CD14-positive monocyte (primary cell): ENCODE measurements around the gene NCAM1. TPM values are rescaled to one million over a fixed set of nuclear protein-coding genes. Genes with fewer than 3 reads are reported as not detected.

Experiments used
- DNase-seq, 3 donors: peaks; one replicate each; pipeline ENCODE4 v3.0.0-alpha.2; 2011 to 2022
- H2AFZ ChIP-seq: 2 replicates; pipeline ENCODE4 v1.6.0; 2012; ENCODE audit warnings: mild to moderate bottlenecking, low read depth, low read length, inconsistent platforms; ENCODE audit not compliant: insufficient read depth, poor library complexity, severe bottlenecking
- H3K27ac ChIP-seq, 2 donors: 1 replicate in 1 of 2; 2 replicates in 1 of 2; pipeline ENCODE4 v1.5.1; 2012 to 2013; ENCODE audit warnings: low read length in 2 of 2, control low read depth in 1 of 2, inconsistent platforms in 1 of 2, low read depth in 1 of 2, mild to moderate bottlenecking in 1 of 2
- H3K27me3 ChIP-seq, 2 donors: one replicate each; pipeline versions ENCODE4 v1.6.0 to v1.6.1; 2011 to 2013; ENCODE audit warnings: low read length in 2 of 2; ENCODE audit not compliant: control insufficient read depth in 2 of 2, insufficient read depth in 2 of 2
- H3K36me3 ChIP-seq, 2 donors: replicated peaks in 1 of 2; 1 replicate in 1 of 2; 2 replicates in 1 of 2; pipeline versions ENCODE4 v1.5.1 to v1.6.1; 2012 to 2013; ENCODE audit warnings: low read length in 2 of 2, control low read depth in 1 of 2, inconsistent platforms in 1 of 2, mild to moderate bottlenecking in 1 of 2; ENCODE audit not compliant: insufficient read depth in 2 of 2, control insufficient read depth in 1 of 2
- H3K4me1 ChIP-seq, 2 donors: 1 replicate in 1 of 2; 2 replicates in 1 of 2; pipeline versions ENCODE4 v1.5.1 to v1.6.1; 2012 to 2013; ENCODE audit warnings: low read length in 2 of 2, control low read depth in 1 of 2, inconsistent platforms in 1 of 2, mild to moderate bottlenecking in 1 of 2, moderate library complexity in 1 of 2; ENCODE audit not compliant: insufficient read depth in 2 of 2, control insufficient read depth in 1 of 2
- H3K4me2 ChIP-seq: replicated peaks from 2 replicates; pipeline ENCODE3; 2012; ENCODE audit warnings: low read length, moderate library complexity, mild to moderate bottlenecking; ENCODE audit not compliant: poor library complexity, severe bottlenecking; ENCODE audit errors: extremely low read depth
- H3K4me3 ChIP-seq, 3 experiments: fragments of 200-600 bp in 1 of 3; sonication (generic) in 1 of 3; replicated peaks in 1 of 3; 1 replicate in 2 of 3; 2 replicates in 1 of 3; pipeline ENCODE4 v1.5.1; 2011 to 2013; ENCODE audit warnings: low read length in 3 of 3, mild to moderate bottlenecking in 3 of 3, control low read depth in 2 of 3, low read depth in 2 of 3, inconsistent platforms in 1 of 3, moderate library complexity in 1 of 3
- H3K79me2 ChIP-seq: 2 replicates; pipeline ENCODE4 v1.6.0; 2012; ENCODE audit warnings: mild to moderate bottlenecking, control low read depth, inconsistent platforms, low read length, moderate library complexity; ENCODE audit not compliant: insufficient read depth
- H3K9ac ChIP-seq: 2 replicates; pipeline ENCODE4 v1.6.0; 2017; ENCODE audit warnings: low read length, mild to moderate bottlenecking; ENCODE audit not compliant: insufficient read depth, poor library complexity, severe bottlenecking
- H3K9me3 ChIP-seq, 2 donors: replicated peaks in 1 of 2; 1 replicate in 1 of 2; 2 replicates in 1 of 2; pipeline versions ENCODE4 v1.5.1 to v1.6.1; 2012 to 2013; ENCODE audit warnings: low read length in 2 of 2, control low read depth in 1 of 2; ENCODE audit not compliant: control insufficient read depth in 1 of 2, insufficient read depth in 1 of 2
- H4K20me1 ChIP-seq: 2 replicates; pipeline ENCODE4 v1.6.0; 2012; ENCODE audit warnings: mild to moderate bottlenecking, low read length, control low read depth, moderate library complexity; ENCODE audit not compliant: insufficient read depth
- H3K27ac Mint-ChIP-seq, 7 donors: one replicate each; pipeline ENCODE4 v1.8.0; 2020; ENCODE audit warnings: mild to moderate bottlenecking in 7 of 7, mixed read lengths in 7 of 7, moderate library complexity in 6 of 7, inconsistent platforms in 2 of 7
- H3K27me3 Mint-ChIP-seq, 3 donors: one replicate each; pipeline ENCODE4 v1.8.0; 2021 to 2022; ENCODE audit warnings: low read depth in 3 of 3, mild to moderate bottlenecking in 3 of 3, mixed read lengths in 3 of 3, moderate library complexity in 3 of 3, inconsistent platforms in 1 of 3
- H3K36me3 Mint-ChIP-seq, 2 donors: one replicate each; pipeline ENCODE4 v1.8.0; 2020; ENCODE audit warnings: mixed read lengths in 2 of 2, inconsistent platforms in 1 of 2, mild to moderate bottlenecking in 1 of 2
- H3K4me1 Mint-ChIP-seq: one replicate; pipeline ENCODE4 v1.8.0; 2020; ENCODE audit warnings: mild to moderate bottlenecking, mixed read lengths
- H3K4me3 Mint-ChIP-seq, 2 donors: one replicate each; pipeline ENCODE4 v1.8.0; 2020; ENCODE audit warnings: mild to moderate bottlenecking in 2 of 2, mixed read lengths in 2 of 2, moderate library complexity in 1 of 2
- H3K9me3 Mint-ChIP-seq, 7 donors: one replicate each; pipeline ENCODE4 v1.8.0; 2020 to 2022; ENCODE audit warnings: mixed read lengths in 7 of 7, mild to moderate bottlenecking in 6 of 7, moderate library complexity in 6 of 7, inconsistent platforms in 2 of 7
- WGBS: methylation state at CpG from one replicate; pipeline ENCODE4 v1.1.5; 2013; ENCODE audit warnings: missing lambda C conversion rate; ENCODE audit not compliant: insufficient coverage; 5-methylcytosine and 5-hydroxymethylcytosine counted together
- intact Hi-C, 2 donors: fragments of 100-400 bp; cut with micrococcal nuclease; formaldehyde crosslinking; loops; one replicate each; pipeline versions ENCODE4 v1.15.0 to v1.15.1; 2023
- polyA plus RNA-seq, 3 donors: library from polyadenylated mRNA; depleted of rRNA in 1 of 3; unstranded in 2 of 3; stranded (reverse) in 1 of 3; fragments of 300-500 nt in 2 of 3; fragments of >200 nt in 1 of 3; fragmentation: Illumina TruSeq in 2 of 3; gene quantifications; 1 replicate in 2 of 3; 2 replicates in 1 of 3; pipeline ENCODE4 v1.2.3, GENCODE V29; 2012 to 2021
- small RNA-seq: library from RNA; depleted of rRNA; stranded (forward); fragments of <200 nt; gene quantifications from one replicate; pipeline ENCODE3, GENCODE V24; 2012; ENCODE audit warnings: low read depth; ENCODE audit not compliant: insufficient read length
- TF ChIP-seq, protein P1 (sequence below): fragments of 200-600 bp; IDR thresholded peaks from one replicate; pipeline ENCODE4 v1.8.0; 2022; ENCODE audit warnings: antibody characterized with exemption, mild to moderate bottlenecking

The NCAM1 gene
- polyA plus RNA-seq, 3 donors, result 0.65 to 0.69 TPM; not detected in 1

DNA sequence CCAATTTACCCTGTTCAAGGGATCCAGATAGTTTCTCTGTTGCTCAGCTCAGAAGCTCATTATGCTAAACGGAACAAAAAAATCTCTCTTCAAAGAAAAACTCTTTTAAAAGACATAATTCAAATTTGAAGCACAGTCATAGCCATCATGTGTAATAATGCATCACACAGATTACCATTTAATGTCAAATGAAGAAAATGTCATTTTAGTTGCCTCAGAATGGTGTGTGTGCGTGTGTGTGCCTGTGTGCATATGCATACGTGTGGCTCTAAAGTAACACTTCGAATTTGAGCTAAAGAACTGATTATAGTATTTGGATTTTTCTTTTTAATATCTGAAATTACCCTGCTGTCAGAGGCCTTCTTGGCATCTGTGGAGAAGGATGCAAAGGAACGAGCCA, 363.0 kb downstream of the NCAM1 start:
- Mint-ChIP-seq H3K27me3 (peaks cover 0 to 3% (median 0%) of the 10 kb centered on the region in 3 donors), H3K4me1 (no peaks in the 10 kb centered on the region), H3K9me3 (peaks cover 0 to 2% (median 0%) of the 10 kb centered on the region in 7 donors), H3K36me3 (peaks cover 0 to 13% of the 10 kb centered on the region in 2 donors), H3K27ac (no peak overlapping the region), H3K4me3 (no peak overlapping the region)
- Histone ChIP-seq H3K4me2 (no peak overlapping the region), H3K36me3 (no peaks in the 10 kb centered on the region), H3K9me3 (no peaks in the 10 kb centered on the region), H3K9ac (no peak overlapping the region), H3K4me1 (no peaks in the 10 kb centered on the region), H4K20me1 (no peaks in the 10 kb centered on the region), H3K27ac (no peak overlapping the region), H3K79me2 (no peaks in the 10 kb centered on the region), H3K27me3 (no peaks in the 10 kb centered on the region), H2AFZ (no peak overlapping the region), H3K4me3 (no peak overlapping the region)
- no peak for DNase-seq
- intact Hi-C loops, result loop anchor here in 1 of 2 donors (10.0 kb wide), 1 partner anchor 561 kb away; no protein-coding TSS in a partner anchor
- WGBS, result 100% methylated on average over 2 of the region's 5 CpGs
- TF ChIP-seq, protein P1, sequence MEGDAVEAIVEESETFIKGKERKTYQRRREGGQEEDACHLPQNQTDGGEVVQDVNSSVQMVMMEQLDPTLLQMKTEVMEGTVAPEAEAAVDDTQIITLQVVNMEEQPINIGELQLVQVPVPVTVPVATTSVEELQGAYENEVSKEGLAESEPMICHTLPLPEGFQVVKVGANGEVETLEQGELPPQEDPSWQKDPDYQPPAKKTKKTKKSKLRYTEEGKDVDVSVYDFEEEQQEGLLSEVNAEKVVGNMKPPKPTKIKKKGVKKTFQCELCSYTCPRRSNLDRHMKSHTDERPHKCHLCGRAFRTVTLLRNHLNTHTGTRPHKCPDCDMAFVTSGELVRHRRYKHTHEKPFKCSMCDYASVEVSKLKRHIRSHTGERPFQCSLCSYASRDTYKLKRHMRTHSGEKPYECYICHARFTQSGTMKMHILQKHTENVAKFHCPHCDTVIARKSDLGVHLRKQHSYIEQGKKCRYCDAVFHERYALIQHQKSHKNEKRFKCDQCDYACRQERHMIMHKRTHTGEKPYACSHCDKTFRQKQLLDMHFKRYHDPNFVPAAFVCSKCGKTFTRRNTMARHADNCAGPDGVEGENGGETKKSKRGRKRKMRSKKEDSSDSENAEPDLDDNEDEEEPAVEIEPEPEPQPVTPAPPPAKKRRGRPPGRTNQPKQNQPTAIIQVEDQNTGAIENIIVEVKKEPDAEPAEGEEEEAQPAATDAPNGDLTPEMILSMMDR, result no peak

Small RNAs within 50 kb of the gene (small RNA-seq; reads per million reads assigned to genes)
- gene RNU7-187P, result not detected
